CMK (cell line): Measurements from ENCODE around the gene TIMM13.
"Not testable (repeated sequence)": the region's sequence is repeated elsewhere in the genome, so short reads cannot be mapped to it uniquely, and the experiment has no call there.

Experiments used
- DNase-seq: peaks from one replicate; pipeline ENCODE4 v3.0.0-alpha.2; 2010; ENCODE audit warnings: low read depth

The TIMM13 gene

GRCh38 chr19:2427429-2428320, at the start of gene TIMM13:
Gene TIMM13 (minus strand): TSS chr19:2427586. CDS start chr19:2427533, 53 bp downstream.
- DNase-seq, result peak; percentile 96

GRCh38 chr19:2476451-2477140, 49.2 kb upstream of the TIMM13 start:
- DNase-seq, result no peak

GRCh38 chr19:2475702-2476450, 48.5 kb upstream of the TIMM13 start, which contains the start of gene GADD45B:
Gene GADD45B (plus strand): TSS chr19:2476127. CDS start chr19:2476359, 232 bp downstream.
- DNase-seq, result peak; percentile 94

- no peak for DNase-seq
These were observed 47.8 kb upstream of the TIMM13 start for GRCh38 chr19:2475018-2475701.

- no peak for DNase-seq
These were observed 47.0 kb upstream of the TIMM13 start for GRCh38 chr19:2474232-2475017.

- DNase-seq, result not testable (repeated sequence)
These were observed 42.5 kb upstream of the TIMM13 start for GRCh38 chr19:2469915-2470200.

GRCh38 chr19:2469102-2469914, 41.9 kb upstream of the TIMM13 start:
- no peak for DNase-seq

- no peak for DNase-seq
These were observed 41.2 kb upstream of the TIMM13 start for GRCh38 chr19:2468596-2468995.

- no peak for DNase-seq
These were observed 37.0 kb upstream of the TIMM13 start for GRCh38 chr19:2464389-2464788.

GRCh38 chr19:2463694-2464093, 36.3 kb upstream of the TIMM13 start:
- not testable (repeated sequence) for DNase-seq

- DNase-seq, result no peak
These were observed 35.4 kb upstream of the TIMM13 start for GRCh38 chr19:2462635-2463421.

- DNase-seq, result no peak
These were observed 34.6 kb upstream of the TIMM13 start for GRCh38 chr19:2461751-2462634.

- no peak for DNase-seq
These were observed 32.9 kb upstream of the TIMM13 start for GRCh38 chr19:2460245-2460644.

- not testable (repeated sequence) for DNase-seq
These were observed 31.4 kb upstream of the TIMM13 start for GRCh38 chr19:2458776-2459175.

GRCh38 chr19:2458054-2458453, 30.7 kb upstream of the TIMM13 start:
- no peak for DNase-seq

GRCh38 chr19:2457394-2458037, 30.1 kb upstream of the TIMM13 start:
- DNase-seq, result no peak

GRCh38 chr19:2455851-2456570, 28.6 kb upstream of the TIMM13 start:
- DNase-seq, result no peak
